HG03159 (cell line): ENCODE results near the gene VRTN.

Experiments
- ATAC-seq: cut with Tn5 transposase; IDR thresholded peaks from one replicate; pipeline ENCODE4 v1.9.1; 2021; ENCODE audit warnings: mild to moderate bottlenecking, moderate library complexity; ENCODE audit not compliant: unreplicated experiment

VRTN gene

DNA sequence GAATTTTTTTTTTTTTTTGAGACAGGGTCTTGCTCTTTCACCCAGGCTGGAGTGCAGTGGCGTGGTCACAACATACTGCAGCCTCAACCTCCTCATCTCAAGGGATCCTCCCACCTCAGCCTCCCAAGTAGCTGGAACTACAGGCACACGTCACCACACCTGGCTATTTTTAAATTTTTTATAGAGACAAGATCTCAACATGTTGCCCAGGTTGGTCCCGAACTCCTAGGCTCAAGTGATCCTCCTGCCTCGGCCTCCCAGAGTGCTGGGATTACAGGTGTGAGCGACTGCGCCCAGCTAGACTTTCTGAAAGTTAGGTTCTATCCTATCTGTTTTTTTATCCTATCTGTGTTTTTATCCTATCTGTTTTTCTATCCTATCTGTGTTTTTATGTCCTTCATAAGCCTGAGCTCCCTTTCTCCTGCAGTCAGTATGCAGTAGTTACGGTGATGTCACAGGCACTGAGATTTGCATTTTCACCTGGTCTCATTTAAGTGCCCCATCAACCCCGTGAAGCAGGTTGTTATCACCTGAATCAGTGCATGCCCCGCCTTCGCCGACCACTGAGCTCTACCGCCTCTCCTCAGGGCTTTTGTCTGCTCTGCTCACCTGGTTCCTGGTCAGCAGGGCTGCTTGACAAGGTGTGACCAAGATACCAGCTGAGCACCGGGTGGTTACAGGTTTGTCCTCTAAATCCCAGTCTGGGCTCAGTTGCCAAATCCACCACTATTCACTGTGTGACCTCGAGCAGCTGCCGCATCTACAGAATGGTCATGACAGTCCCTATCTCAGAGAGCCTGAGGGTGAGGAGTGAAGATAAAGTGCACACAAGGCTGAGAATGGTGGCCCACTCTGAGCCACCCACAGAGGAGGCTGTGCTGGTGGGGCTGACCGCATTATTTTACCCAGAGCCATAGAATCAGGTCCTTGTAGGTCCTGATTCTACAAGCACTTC is 44.6 kb downstream of the VRTN start:
- ATAC-seq = no peak

GRCh38 chr14:74394549-74394948 is 46.3 kb downstream of the VRTN start:
- ATAC-seq = no peak

- ATAC-seq = no peak
Observed at GRCh38 chr14:74395094-74395493, 46.8 kb downstream of the VRTN start.

- no peak for ATAC-seq
Observed at GRCh38 chr14:74400031-74400685, 51.9 kb downstream of the VRTN start.

DNA sequence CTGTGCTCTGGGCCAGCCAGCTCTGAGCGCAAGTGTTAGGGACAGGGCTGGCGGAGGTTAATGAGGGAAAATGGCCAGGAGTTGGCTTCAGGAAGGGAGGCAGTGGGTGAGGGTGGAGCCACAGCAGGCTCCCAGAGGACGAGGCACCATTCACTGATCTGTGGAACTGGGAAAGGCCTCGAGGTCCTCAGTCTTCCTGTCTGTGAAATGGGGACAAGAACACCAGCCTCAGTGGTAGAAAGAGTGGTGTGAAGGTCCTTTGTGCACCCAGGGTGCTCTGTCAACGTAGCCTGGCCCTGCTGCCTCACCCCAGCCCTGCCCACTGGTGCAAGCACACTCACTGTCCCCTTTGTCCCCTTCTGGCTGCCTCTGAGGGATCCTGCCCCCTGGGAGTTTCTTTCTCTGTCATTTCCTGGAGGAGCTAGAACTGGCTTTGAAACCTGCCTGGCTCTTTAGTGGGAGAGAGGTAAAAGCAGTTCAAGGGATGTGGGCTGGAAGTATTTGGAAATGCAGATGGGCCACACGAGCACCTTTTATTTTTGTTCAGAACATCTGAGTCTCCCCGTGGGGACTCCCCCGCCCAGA is 52.7 kb downstream of the VRTN start:
- ATAC-seq = no peak

DNA sequence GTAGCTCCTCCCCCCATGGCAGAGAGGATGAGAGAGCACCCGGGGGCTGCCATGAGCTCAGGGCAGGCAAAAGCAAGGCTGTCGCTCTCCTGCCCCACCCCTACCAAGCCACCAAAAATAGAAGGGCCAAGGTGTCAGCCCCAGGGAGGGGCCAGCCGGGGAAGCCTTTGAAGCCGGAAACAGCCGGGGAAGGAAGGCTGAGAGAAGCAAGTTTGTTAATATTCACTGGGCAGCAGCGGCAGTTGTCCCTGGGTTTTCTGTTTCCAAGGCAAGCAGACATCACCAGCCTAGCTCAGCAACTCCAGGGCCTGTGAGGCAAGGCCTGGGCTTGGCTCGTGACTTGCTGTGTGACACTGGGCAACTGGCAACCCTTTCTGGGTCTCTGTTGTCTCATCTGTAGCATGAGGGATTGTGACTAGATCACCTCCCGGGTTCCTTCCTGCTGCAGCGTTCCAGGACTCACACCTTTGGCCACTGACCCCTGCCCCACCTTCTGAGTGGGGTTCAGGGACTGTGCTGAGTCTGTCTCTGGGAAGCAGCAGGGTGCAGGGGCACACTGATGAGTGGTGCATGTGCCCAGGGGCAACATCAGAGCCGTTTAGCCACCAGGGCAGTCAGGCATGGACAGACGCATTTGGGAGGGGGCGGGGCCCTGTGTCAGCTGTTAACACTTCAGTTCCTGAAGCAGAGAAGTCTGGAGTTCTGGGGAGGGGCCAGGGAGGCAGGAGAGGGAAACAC is 53.4 kb downstream of the VRTN start:
- peak; percentile 84 for ATAC-seq

DNA sequence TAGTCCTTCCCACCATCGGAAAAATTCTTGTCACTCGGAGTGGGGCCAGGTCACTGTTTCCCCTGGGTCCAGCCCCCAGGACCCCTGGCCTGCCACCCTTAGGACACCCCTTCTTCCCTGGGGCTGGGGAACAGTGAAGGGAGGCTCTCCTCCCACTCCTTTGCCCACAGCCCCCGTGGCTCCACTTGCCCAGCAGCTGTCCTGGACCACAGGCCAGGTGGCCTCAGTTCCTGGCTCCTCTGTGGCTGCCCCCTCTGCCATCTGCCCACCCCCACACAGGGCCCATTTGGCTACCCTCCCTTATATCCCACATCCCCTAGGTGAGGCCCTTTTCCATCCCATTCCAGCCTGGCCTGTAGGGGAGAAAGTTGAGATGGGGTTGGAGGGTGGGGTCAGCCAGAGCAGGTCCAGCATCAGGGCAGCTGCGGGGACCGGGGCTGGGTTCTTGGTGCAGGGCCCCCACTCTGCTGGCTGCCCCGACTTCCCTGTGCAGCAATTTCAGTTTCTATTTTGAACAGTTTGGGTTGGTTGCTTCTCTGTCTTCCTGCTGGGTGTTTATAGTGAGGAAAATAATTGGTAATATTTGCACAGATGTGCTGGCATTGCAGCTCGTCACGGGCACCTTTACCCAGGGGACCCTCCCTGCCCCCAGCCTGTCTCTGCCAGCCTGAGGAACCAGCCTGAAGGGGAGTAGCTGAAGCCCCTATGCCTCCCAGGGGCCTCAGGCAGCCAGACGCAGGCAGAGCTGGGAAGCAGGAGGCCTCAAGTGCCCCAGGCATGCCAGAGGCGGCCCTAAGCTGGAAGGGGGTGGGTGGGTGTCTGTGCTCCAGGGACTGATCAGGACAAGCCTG is 54.4 kb downstream of the VRTN start:
- no peak for ATAC-seq

DNA sequence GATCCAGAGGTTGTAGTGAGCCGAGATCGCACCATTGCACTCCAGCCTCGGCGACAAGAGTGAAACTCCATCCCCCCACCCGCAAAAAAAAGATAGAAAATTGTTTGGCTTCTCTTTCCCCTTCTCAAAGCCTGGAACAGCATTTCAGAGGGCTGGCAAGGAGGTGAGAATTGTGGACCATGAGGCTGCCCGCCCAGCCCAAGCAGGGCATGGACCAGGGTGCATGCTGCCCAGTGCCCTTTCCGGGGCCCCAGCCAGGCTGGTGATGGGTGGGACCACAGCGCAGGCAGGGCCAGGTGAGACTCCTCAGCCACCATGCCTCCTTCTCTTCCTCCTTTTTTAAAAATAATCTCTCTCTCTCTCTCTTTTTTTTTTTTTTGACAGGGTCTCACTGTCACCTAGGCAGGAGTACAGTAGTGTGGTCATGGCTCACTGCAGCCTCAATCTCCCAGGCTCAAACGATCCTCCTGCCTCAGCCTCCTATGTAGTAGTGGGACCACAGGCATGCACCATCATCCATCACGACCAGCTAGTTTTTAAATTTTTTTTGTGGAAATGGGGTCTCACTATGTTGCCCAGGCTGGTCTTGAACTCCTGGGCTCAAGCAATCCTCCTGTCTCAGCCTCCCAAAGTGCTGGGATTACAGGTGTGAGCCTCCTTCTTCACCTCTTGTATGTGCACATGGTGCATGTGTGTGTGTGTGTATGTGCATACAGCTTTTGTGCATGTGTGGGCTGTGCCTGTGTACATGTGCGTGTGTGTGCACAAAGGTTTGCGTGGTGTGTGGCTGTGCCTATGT is 55.5 kb downstream of the VRTN start:
- ATAC-seq = no peak

DNA sequence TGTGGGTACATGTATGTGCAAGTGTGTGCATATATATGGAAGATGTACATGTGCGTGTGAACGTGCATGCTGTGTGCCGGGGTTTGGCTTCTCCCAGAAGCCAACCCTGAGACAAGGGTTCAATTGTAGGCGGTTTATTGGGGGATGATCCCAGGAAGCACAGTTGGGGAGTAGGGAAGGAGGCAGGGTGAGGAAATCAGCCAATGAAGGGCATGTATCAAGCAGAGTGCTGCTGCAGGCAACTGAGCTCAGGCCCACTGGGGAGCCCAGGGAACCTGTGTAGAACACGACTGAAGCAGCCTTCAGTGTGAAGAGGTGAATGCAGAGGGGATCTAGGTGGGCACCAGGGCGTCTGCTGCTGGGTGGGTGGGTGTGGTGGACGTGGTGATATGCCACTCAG is 56.2 kb downstream of the VRTN start:
- no peak for ATAC-seq

DNA sequence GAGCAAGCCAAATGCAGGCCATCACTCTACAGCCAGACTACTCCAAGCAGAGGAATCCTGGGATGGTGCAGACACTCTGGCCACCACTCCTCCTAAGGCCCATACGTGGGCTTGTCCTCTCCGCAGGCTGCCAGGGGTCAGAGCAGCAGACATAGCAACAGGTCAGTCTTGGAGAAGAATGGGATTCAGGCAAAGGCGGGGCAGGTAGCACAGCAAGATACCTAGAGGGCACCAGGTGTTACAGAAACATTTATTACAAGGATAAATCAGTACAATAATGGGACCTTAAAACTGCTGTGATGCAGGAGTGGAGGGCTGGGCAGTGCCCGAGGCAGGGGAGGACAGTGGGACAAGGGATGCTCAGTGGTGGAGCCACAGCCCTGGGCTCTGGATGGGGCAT is 57.4 kb downstream of the VRTN start:
- ATAC-seq = no peak

- ATAC-seq = no peak
Observed at GRCh38 chr14:74407021-74407800, 58.9 kb downstream of the VRTN start.

DNA sequence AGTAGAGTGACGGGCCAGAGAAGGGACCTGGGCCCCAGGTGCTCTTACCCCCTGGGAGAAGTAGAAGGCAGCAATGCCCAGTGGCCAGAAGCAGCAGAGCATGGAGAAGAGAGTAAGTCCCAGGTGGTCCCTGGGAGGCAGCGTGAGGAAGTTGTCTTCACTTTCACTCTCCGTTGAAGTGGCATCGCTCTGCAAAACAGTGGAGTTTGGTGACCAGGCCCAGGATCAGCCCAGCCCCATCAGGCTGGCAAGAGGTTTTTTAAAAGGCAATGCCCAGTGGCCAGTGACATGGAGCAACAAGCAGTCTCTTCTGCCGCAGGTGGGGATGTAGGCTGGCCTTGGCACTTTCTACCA is 59.5 kb downstream of the VRTN start:
- no peak for ATAC-seq

DNA sequence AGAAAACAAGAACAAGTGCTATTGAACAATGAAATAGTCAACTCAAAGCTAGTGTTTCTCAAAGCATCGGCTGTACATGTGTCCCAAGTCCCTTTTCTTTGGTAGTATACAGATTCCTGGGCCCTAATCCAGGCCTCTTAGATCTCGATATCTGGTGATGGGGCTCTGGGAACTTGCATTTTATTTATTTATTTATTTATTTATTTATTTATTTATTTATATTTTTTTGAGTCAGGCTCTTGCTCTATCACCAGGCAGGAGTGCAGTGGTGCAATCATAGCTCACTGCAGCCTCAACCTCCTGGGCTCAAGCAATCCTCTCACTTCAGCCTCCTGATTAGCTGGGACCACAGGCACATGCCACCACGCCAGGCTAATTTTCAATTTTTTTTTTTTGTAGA is 60.6 kb downstream of the VRTN start:
- no peak for ATAC-seq

GRCh38 chr14:74409441-74409840 is 61.2 kb downstream of the VRTN start:
- no peak for ATAC-seq
